ENCODE measurements around the gene RASA3.
"Not testable (repeated sequence)": the region's sequence is repeated elsewhere in the genome, so short reads cannot be mapped to it uniquely, and the experiment has no call there.

Gene RASA3

GRCh38 chr13:114134111-114134943, 1.9 kb upstream of the RASA3 start:
- no peak for TF ChIP-seq CTCF (IDR thresholded peaks at IDR 0.05; ENCODE audit: low read depth, low read length, missing control alignments)
- no peak overlapping the region for H3K4me3 ChIP-seq (ENCODE audit: low read depth, low read length)
- DNase-seq (ENCODE audit: low read depth): no peak

GRCh38 chr13:114133552-114133951, 1.1 kb upstream of the RASA3 start:
- not testable (repeated sequence) for DNase-seq (ENCODE audit: low read depth); H3K4me3 ChIP-seq (ENCODE audit: low read depth, low read length)

- not testable (repeated sequence) for DNase-seq (ENCODE audit: low read depth); H3K4me3 ChIP-seq (ENCODE audit: low read depth, low read length)
Measured at GRCh38 chr13:114133126-114133525, 703 bp upstream of the RASA3 start.

- DNase-seq (ENCODE audit: low read depth): no peak
- no peak for TF ChIP-seq CTCF (IDR thresholded peaks at IDR 0.05; ENCODE audit: low read depth, low read length, missing control alignments)
- peak overlapping the region; percentile 82 for H3K4me3 ChIP-seq (ENCODE audit: low read depth, low read length)
Measured at GRCh38 chr13:114131583-114132418, 622 bp downstream of the RASA3 start.

- H3K4me3 ChIP-seq (ENCODE audit: low read depth, low read length): peak overlapping the region; percentile 82
- DNase-seq (ENCODE audit: low read depth): no peak
- TF ChIP-seq CTCF (IDR thresholded peaks at IDR 0.05; ENCODE audit: low read depth, low read length, missing control alignments): no peak
Measured at GRCh38 chr13:114130837-114131582, 1.4 kb downstream of the RASA3 start.

GRCh38 chr13:114130131-114130836, 2.1 kb downstream of the RASA3 start:
- H3K4me3 ChIP-seq (ENCODE audit: low read depth, low read length): peak overlapping the region; percentile 82
- DNase-seq (ENCODE audit: low read depth): no peak
- no peak for TF ChIP-seq CTCF (IDR thresholded peaks at IDR 0.05; ENCODE audit: low read depth, low read length, missing control alignments)

GRCh38 chr13:114129649-114130062, 2.8 kb downstream of the RASA3 start:
- DNase-seq (ENCODE audit: low read depth): no peak
- no peak for TF ChIP-seq CTCF (IDR thresholded peaks at IDR 0.05; ENCODE audit: low read depth, low read length, missing control alignments)
- peak overlapping the region; percentile 82 for H3K4me3 ChIP-seq (ENCODE audit: low read depth, low read length)
